Gastrocnemius medialis (tissue), 4 donors: ENCODE data around the gene DCAF5. TPM values are rescaled to one million over a fixed set of nuclear protein-coding genes. Genes with fewer than 3 reads are reported as not detected.

Experiments used
- ATAC-seq, 2 donors: fragments of 150-250 bp; one replicate each; pipeline ENCODE4 v1.9.1; 2016
- DNase-seq, 2 donors: peaks; one replicate each; pipeline ENCODE4 v3.0.0-alpha.2; 2019
- H3K27ac ChIP-seq, 4 donors: fragments of 200-600 bp; sonication (generic); 1 replicate in 1 of 4; 2 replicates in 3 of 4; pipeline ENCODE4 v1.5.1; 2016 to 2018; ENCODE audit warnings: mild to moderate bottlenecking in 2 of 4, moderate library complexity in 1 of 4
- H3K27me3 ChIP-seq, 3 donors: fragments of 200-600 bp; sonication (generic) in 2 of 3; 1 replicate in 1 of 3; 2 replicates in 2 of 3; pipeline versions ENCODE4 v1.5.1 to v1.6.0; 2016 to 2019; ENCODE audit warnings: mild to moderate bottlenecking in 1 of 3, moderate library complexity in 1 of 3
- H3K36me3 ChIP-seq, 2 donors: fragments of 200-600 bp; sonication (generic) in 1 of 2; one replicate each; pipeline ENCODE4 v1.5.1; 2017 to 2018
- H3K4me1 ChIP-seq, 2 donors: fragments of 200-600 bp; sonication (generic) in 1 of 2; one replicate each; pipeline ENCODE4 v1.5.1; 2016 to 2017; ENCODE audit warnings: mild to moderate bottlenecking in 2 of 2
- H3K4me3 ChIP-seq, 4 donors: fragments of 200-600 bp; sonication (generic) in 3 of 4; 1 replicate in 1 of 4; 2 replicates in 3 of 4; pipeline ENCODE4 v1.5.1; 2016 to 2019; ENCODE audit warnings: mild to moderate bottlenecking in 2 of 4
- H3K9me3 ChIP-seq, 3 donors: fragments of 200-600 bp; sonication (generic) in 2 of 3; 1 replicate in 1 of 3; 2 replicates in 2 of 3; pipeline ENCODE4 v1.5.1; 2016 to 2019
- POLR2A ChIP-seq, 2 donors: fragments of 450-650 bp; IDR thresholded peaks; one replicate each; pipeline ENCODE4 v1.6.1; 2017; ENCODE audit warnings: antibody characterized with exemption in 2 of 2, mild to moderate bottlenecking in 2 of 2, moderate library complexity in 2 of 2
- in situ Hi-C, 4 donors: fragments of 200-750 bp; cut with MboI; loops; one replicate each; pipeline versions ENCODE4 v1.15.0 to v1.8.0; 2017; ENCODE audit warnings: low sequenced_read_pairs in 4 of 4
- intact Hi-C: fragments of 100-400 bp; cut with DNase I; formaldehyde crosslinking; loops from one replicate; pipeline ENCODE4 v1.15.1; 2023; ENCODE audit warnings: low total_unique reads
- total RNA-seq, 4 donors: library from RNA; depleted of rRNA; stranded (reverse); fragments of >200 nt; gene quantifications; one replicate each; pipeline versions ENCODE4 v1.1.0 to v1.2.3, GENCODE V29; 2016
- TF ChIP-seq, protein P1 (sequence below), 5 experiments: fragments of 450-650 bp in 3 of 5; fragments of 200-600 bp in 2 of 5; sonication (generic) in 2 of 5; IDR thresholded peaks in 4 of 5; conservative IDR thresholded peaks in 1 of 5; 1 replicate in 4 of 5; 2 replicates in 1 of 5; pipeline ENCODE4 v1.5.1; 2016 to 2019; ENCODE audit warnings: antibody characterized with exemption in 5 of 5, mild to moderate bottlenecking in 3 of 5, moderate library complexity in 3 of 5

Gene DCAF5
- total RNA-seq, 4 donors from 2014 or later, result 45.9 to 96.6 (median 66.8) TPM

DNA sequence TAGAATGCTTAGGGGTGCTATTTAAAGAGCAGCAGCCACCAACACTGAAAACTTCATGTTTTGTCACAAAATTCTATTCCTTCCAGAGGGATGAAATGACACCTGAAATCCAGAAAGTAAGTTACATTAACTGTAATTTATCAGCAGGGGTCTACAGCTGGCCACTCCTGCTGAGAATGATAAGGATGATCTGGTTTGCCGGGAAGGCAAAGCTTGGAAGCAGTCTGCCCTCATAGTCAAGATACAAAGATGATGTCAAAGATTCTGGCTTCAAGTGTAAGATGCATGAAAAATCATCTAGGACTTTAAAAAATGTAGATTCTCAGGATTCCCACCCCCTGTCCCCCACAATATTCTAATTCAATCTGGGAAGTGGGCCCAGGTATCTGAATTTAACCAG is 58.4 kb downstream of the DCAF5 start:
- in situ Hi-C loops, result no loop called here

DNA sequence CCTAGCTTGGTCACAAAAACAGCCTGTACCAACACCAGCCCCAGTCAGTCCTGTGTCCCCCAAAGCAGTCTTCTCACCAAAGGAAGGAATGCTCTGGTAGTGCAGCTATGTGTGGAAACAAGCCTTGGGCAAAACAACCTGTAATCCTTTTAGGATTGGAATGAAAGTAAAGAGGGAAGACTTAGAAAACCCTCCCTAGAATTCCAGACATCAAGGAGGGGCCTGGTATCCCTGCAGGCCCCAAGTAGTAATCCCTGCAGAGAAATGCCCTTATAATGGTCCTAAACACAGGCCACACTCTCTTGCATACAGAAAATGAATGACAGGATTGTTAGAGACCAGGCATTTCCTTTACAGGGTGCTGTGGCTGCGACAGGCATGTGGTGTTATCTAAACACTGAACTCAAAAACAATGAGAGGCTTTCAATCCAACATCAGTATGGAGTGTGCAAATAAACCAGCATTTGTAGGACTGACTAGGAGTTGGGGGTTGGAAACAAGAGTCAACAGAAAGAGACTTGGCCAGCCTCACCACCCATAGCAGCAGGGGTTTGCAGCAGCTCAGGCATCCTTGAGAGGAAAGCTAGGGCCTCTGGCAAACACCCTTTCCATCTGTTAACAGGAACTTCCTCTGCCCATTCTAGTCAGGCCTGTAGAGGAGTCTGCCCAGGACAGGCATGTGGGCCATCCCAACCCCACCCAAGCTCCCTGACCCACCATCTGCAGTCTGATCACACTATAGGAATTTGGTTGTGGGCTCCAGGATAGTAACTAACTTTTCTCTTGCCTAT is 59.1 kb downstream of the DCAF5 start:
- ATAC-seq (no peak), DNase-seq (no peak)
- H3K4me1 ChIP-seq, result peaks cover 0 to 13% of the 10 kb centered on the region in 2 donors
- H3K4me3 ChIP-seq, result no peak overlapping the region
- no peaks in the 10 kb centered on the region for H3K9me3 ChIP-seq
- peaks cover 0 to 26% of the 10 kb centered on the region in 2 donors for H3K36me3 ChIP-seq
- no peak overlapping the region for H3K27ac ChIP-seq
- intact Hi-C loops, result no loop called here
- TF ChIP-seq POLR2A (IDR thresholded peaks at IDR 0.05), result no peak
- TF ChIP-seq, protein P1, sequence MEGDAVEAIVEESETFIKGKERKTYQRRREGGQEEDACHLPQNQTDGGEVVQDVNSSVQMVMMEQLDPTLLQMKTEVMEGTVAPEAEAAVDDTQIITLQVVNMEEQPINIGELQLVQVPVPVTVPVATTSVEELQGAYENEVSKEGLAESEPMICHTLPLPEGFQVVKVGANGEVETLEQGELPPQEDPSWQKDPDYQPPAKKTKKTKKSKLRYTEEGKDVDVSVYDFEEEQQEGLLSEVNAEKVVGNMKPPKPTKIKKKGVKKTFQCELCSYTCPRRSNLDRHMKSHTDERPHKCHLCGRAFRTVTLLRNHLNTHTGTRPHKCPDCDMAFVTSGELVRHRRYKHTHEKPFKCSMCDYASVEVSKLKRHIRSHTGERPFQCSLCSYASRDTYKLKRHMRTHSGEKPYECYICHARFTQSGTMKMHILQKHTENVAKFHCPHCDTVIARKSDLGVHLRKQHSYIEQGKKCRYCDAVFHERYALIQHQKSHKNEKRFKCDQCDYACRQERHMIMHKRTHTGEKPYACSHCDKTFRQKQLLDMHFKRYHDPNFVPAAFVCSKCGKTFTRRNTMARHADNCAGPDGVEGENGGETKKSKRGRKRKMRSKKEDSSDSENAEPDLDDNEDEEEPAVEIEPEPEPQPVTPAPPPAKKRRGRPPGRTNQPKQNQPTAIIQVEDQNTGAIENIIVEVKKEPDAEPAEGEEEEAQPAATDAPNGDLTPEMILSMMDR (IDR thresholded peaks at IDR 0.05 in 4 of 5, conservative IDR thresholded peaks at IDR 0.05 in 1 of 5), result no peak
- in situ Hi-C loops, result no loop called here
- H3K27me3 ChIP-seq, result no peaks in the 10 kb centered on the region

More for the DNA sequence above, 58.4 kb downstream of the DCAF5 start:
- H3K36me3 ChIP-seq, result peaks cover 0 to 25% of the 10 kb centered on the region in 2 donors
- H3K27ac ChIP-seq, result no peak overlapping the region
- no peaks in the 10 kb centered on the region for H3K27me3 ChIP-seq
- intact Hi-C loops, result no loop called here
- ATAC-seq (no peak), DNase-seq (no peak)
- H3K4me3 ChIP-seq, result no peak overlapping the region
- TF ChIP-seq, protein P1 (IDR thresholded peaks at IDR 0.05 in 4 of 5, conservative IDR thresholded peaks at IDR 0.05 in 1 of 5), result no peak
- no peak for TF ChIP-seq POLR2A (IDR thresholded peaks at IDR 0.05)
- H3K4me1 ChIP-seq, result peaks cover 0 to 6% of the 10 kb centered on the region in 2 donors
- no peaks in the 10 kb centered on the region for H3K9me3 ChIP-seq

DNA sequence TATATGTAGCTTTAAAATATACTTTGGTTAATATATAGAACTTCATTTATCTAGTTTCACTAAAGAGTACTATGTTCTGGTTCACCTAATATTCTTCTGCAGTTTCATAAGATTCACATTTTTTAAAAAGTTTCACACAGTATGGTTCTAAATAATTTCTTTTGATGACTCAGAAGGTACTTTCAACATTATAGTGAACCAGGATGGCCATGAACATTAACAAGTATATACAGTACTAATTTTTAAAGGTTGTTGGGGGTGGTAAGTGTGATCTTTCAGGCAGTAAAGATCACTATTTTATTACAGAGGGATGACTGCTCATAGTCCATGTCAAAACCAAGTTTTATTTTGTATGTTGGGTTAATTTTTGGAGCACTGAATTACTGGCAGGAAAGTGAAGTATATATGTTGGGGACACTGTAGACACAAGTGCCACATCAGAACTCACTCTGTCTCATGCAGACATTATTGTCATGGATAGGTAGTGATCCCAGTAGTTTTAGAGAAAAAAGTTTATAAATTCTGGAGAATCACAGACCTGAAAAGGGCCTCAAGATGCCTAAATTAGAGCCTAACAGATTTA is 60.0 kb downstream of the DCAF5 start:
- Histone ChIP-seq H3K27me3 (no peaks in the 10 kb centered on the region), H3K4me1 (peaks cover 3 to 19% of the 10 kb centered on the region in 2 donors), H3K27ac (no peak overlapping the region), H3K9me3 (no peaks in the 10 kb centered on the region), H3K4me3 (no peak overlapping the region), H3K36me3 (peaks cover 0 to 26% of the 10 kb centered on the region in 2 donors)
- intact Hi-C loops (no loop called here), in situ Hi-C loops (no loop called here)
- no peak for ATAC-seq
- DNase-seq, result no peak
- no peak for TF ChIP-seq POLR2A (IDR thresholded peaks at IDR 0.05)
- TF ChIP-seq, protein P1 (IDR thresholded peaks at IDR 0.05 in 4 of 5, conservative IDR thresholded peaks at IDR 0.05 in 1 of 5), result no peak

DNA sequence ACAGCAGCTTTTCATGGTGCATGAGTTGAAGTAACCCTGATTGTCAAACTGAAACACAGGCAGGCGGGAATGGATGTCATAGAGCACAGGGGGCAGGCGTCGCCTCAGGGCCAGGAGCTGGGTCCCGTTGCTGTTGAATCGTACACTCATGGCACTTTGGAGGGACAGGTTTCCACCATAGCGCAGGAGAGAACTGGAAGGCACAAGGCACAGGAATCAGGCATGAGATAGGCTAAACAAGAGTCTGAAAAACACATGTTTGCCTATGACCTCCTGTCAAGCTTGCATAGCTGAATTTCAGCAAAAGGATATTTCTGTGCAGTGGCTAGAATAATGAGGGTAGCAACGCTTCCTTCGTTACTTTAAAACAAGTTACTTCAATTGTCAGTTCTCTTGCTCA is 61.2 kb downstream of the DCAF5 start:
- TF ChIP-seq, protein P1 (IDR thresholded peaks at IDR 0.05 in 4 of 5, conservative IDR thresholded peaks at IDR 0.05 in 1 of 5), result no peak
- no peak for TF ChIP-seq POLR2A (IDR thresholded peaks at IDR 0.05)
- intact Hi-C loops (loop anchor here (2.0 kb wide), 1 partner anchor 113 kb away; the partner anchor contains the start of gene ACTN1), in situ Hi-C loops (no loop called here)
- Histone ChIP-seq H3K27me3 (no peaks in the 10 kb centered on the region), H3K9me3 (no peaks in the 10 kb centered on the region), H3K4me1 (peaks cover 8 to 30% of the 10 kb centered on the region in 2 donors), H3K4me3 (no peak overlapping the region), H3K36me3 (peaks cover 0 to 26% of the 10 kb centered on the region in 2 donors), H3K27ac (no peak overlapping the region)
- ATAC-seq (no peak), DNase-seq (no peak)
